PC-3 (cell line): ENCODE data around the gene ZNF326. TPM values are rescaled to one million over a fixed set of nuclear protein-coding genes. Genes with fewer than 3 reads are reported as not detected.

Experiments used
- ATAC-seq: fragments of 200-7000 bp; cut with Tn5 transposase; 2 replicates; pipeline ENCODE4 v1.9.1; 2020; ENCODE audit warnings: mild to moderate bottlenecking, moderate library complexity
- BruUV-seq: library from RNA; stranded (reverse); fragments of 400-500 nt; replicated peaks from 2 replicates; lab custom pipeline; 2021; lab: Mats Ljungman, UMichigan
- CTCF ChIA-PET: fragments of 300-600 bp; sonication (Branson Sonifier 250); formaldehyde crosslinking; loops from one replicate; lab custom pipeline; 2022; ENCODE audit warnings: antibody characterized with exemption; lab: Charles Lee
- POLR2A ChIA-PET: fragments of 300-600 bp; sonication (Branson Sonifier 250); formaldehyde crosslinking; loops from one replicate; lab custom pipeline; 2022; ENCODE audit warnings: antibody characterized with exemption; ENCODE audit not compliant: unreplicated experiment; lab: Charles Lee
- DNase-seq: peaks from one replicate; pipeline ENCODE4 v3.0.0-alpha.2; 2015
- H2AFZ ChIP-seq: fragments of 300-600 bp; sonication (generic); 2 replicates; pipeline ENCODE4 v1.6.0; 2016; ENCODE audit warnings: antibody characterized with exemption, low read length
- H3F3A ChIP-seq: fragments of 300-600 bp; sonication (generic); one replicate; pipeline ENCODE4 v1.6.0; 2017; ENCODE audit warnings: antibody characterized with exemption, low read length, control low read depth, mild to moderate bottlenecking; ENCODE audit not compliant: unreplicated experiment
- H3K27ac ChIP-seq: fragments of 300-600 bp; sonication (generic); 2 replicates; pipeline ENCODE4 v1.5.1; 2016; ENCODE audit warnings: mild to moderate bottlenecking, low read length
- H3K27me3 ChIP-seq: fragments of 300-600 bp; sonication (generic); 2 replicates; pipeline ENCODE4 v1.6.1; 2016; ENCODE audit warnings: low read length, mixed read lengths
- H3K36me3 ChIP-seq: fragments of 300-600 bp; sonication (generic); 2 replicates; pipeline ENCODE4 v1.6.1; 2016; ENCODE audit warnings: low read depth, mixed run types, low read length, mixed read lengths
- H3K4me1 ChIP-seq: fragments of 300-600 bp; sonication (generic); 2 replicates; pipeline ENCODE4 v1.5.1; 2016; ENCODE audit warnings: low read length; ENCODE audit not compliant: insufficient read depth
- H3K4me2 ChIP-seq: fragments of 300-600 bp; sonication (generic); 2 replicates; pipeline ENCODE4 v1.6.0; 2016; ENCODE audit warnings: low read length
- H3K4me3 ChIP-seq: fragments of 300-600 bp; sonication (generic); 2 replicates; pipeline ENCODE4 v1.5.1; 2016; ENCODE audit warnings: mild to moderate bottlenecking, low read length, mixed read lengths
- H3K79me2 ChIP-seq: fragments of 300-600 bp; sonication (generic); 2 replicates; pipeline ENCODE4 v1.6.1; 2017; ENCODE audit warnings: low read length, mixed read lengths
- H3K9ac ChIP-seq: fragments of 300-600 bp; sonication (generic); 2 replicates; pipeline ENCODE4 v1.6.0; 2016; ENCODE audit warnings: mild to moderate bottlenecking, low read length
- H3K9me2 ChIP-seq: fragments of 300-600 bp; sonication (generic); replicated peaks from 2 replicates; pipeline ENCODE4 v1.6.1; 2016; ENCODE audit warnings: mixed run types, low read length, mixed read lengths
- H3K9me3 ChIP-seq: fragments of 300-600 bp; sonication (generic); 2 replicates; pipeline ENCODE4 v1.6.1; 2016; ENCODE audit warnings: low read length, mixed read lengths
- H4K20me1 ChIP-seq: fragments of 300-600 bp; sonication (generic); 2 replicates; pipeline ENCODE4 v1.6.1; 2016; ENCODE audit warnings: low read length, mixed read lengths
- CTCF ChIP-seq: fragments of 300-600 bp; sonication (generic); conservative IDR thresholded peaks from 2 replicates; pipeline ENCODE4 v1.5.1; 2017; ENCODE audit warnings: antibody characterized with exemption, low read depth, mild to moderate bottlenecking, low read length
- EZH2 ChIP-seq: fragments of 300-600 bp; sonication (generic); IDR thresholded peaks from one replicate; pipeline ENCODE4 v1.6.1; 2017; ENCODE audit warnings: antibody characterized with exemption, mild to moderate bottlenecking, low read length; ENCODE audit not compliant: unreplicated experiment
- EZH2phosphoT487 ChIP-seq: fragments of 300-600 bp; sonication (generic); IDR thresholded peaks from 2 replicates; pipeline ENCODE4 v1.6.1; 2018; ENCODE audit warnings: mild to moderate bottlenecking, antibody characterized with exemption, low read length, borderline replicate concordance
- intact Hi-C: fragments of 100-400 bp; cut with micrococcal nuclease; formaldehyde crosslinking; loops from 2 replicates; pipeline ENCODE4 v1.9.0; 2023
- total RNA-seq: library from RNA; depleted of rRNA; stranded (reverse); fragments of >200 nt; gene quantifications from 2 replicates; pipeline ENCODE4 v1.2.3, GENCODE V29; 2014

ZNF326 gene
- total RNA-seq, 1 experiment from 2014 or later, result 7.2 TPM

- peak; percentile 45 for ATAC-seq
- TF ChIP-seq EZH2 (no peak), EZH2phosphoT487 (no peak), CTCF (no peak)
- no peaks in the 10 kb centered on the region for H3K36me3 ChIP-seq
Observed at GRCh38 chr1:89971600-89971999, 23.3 kb upstream of the ZNF326 start.

GRCh38 chr1:89972024-89972423 is 22.9 kb upstream of the ZNF326 start:
- Histone ChIP-seq H3K27me3 (no peaks in the 10 kb centered on the region), H2AFZ (no peak overlapping the region), H3K9ac (no peak overlapping the region), H3K4me2 (no peak overlapping the region), H3K36me3 (no peaks in the 10 kb centered on the region), H4K20me1 (no peaks in the 10 kb centered on the region), H3K4me3 (no peak overlapping the region), H3K27ac (no peak overlapping the region), H3K9me2 (no peaks in the 10 kb centered on the region), H3K79me2 (no peaks in the 10 kb centered on the region), H3F3A (no peaks in the 10 kb centered on the region), H3K9me3 (no peaks in the 10 kb centered on the region), H3K4me1 (peaks cover 24% of the 10 kb centered on the region)
- DNase-seq, result no peak
- POLR2A ChIA-PET, result interaction anchor here (0.6 kb wide), 1 partner anchor 14 kb away, joined by 5 read pairs; no protein-coding TSS in a partner anchor
- TF ChIP-seq CTCF, result no peak
- no peak for TF ChIP-seq EZH2phosphoT487
- TF ChIP-seq EZH2, result no peak
- BruUV-seq, result no TSS peak
- peak; percentile 57; the same call in 1 of the 2 replicates for ATAC-seq
- CTCF ChIA-PET, result no interaction called here
- intact Hi-C loops, result no loop called here

More at GRCh38 chr1:89971600-89971999, 23.3 kb upstream of the ZNF326 start:
- Histone ChIP-seq H3K27me3 (no peaks in the 10 kb centered on the region), H4K20me1 (no peaks in the 10 kb centered on the region), H3K79me2 (no peaks in the 10 kb centered on the region), H3K4me3 (no peak overlapping the region), H3K27ac (no peak overlapping the region), H3F3A (no peaks in the 10 kb centered on the region), H3K4me2 (no peak overlapping the region), H3K9ac (no peak overlapping the region), H3K9me2 (no peaks in the 10 kb centered on the region), H3K9me3 (no peaks in the 10 kb centered on the region), H2AFZ (no peak overlapping the region), H3K4me1 (peaks cover 24% of the 10 kb centered on the region)
- intact Hi-C loops, result no loop called here
- ChIA-PET CTCF (no interaction called here), POLR2A (no interaction called here)
- BruUV-seq, result no TSS peak
- DNase-seq, result peak; percentile 43

DNA sequence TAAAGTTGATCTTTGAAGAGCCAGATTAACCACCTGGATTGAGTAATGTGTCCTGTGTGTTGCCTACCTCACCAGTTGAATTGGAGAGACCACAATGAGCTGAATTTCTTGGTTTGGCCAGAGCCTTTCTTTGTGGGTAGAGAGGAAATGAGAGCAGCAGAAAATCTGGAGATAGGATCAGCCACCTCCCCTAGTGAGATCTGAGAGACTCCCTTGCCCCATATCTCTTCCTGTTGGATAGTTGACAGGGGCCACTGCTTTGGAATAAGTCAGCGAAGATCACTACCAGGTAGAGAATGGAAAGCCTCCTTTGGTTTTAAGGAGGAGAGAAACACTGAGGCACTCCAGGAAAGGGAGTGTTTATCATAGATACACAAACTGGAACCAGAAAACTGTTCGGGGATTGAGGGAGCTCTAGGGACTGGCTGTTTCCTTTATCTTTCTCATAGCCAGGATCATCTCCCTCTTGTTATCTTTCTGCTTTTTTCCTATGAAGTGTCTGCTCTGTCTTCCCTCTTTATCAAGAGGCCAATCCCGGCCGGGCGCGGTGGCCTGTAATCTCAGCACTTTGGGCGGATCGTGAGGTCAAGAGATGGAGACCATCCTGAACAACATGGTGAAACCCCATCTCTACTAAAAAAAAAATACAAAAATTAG is 21.3 kb upstream of the ZNF326 start:
- CTCF ChIA-PET, result no interaction called here
- POLR2A ChIA-PET, result no interaction called here
- H3F3A ChIP-seq, result no peaks in the 10 kb centered on the region
- no peak overlapping the region for H3K4me3 ChIP-seq
- no peak overlapping the region for H2AFZ ChIP-seq
- H3K9me3 ChIP-seq, result no peaks in the 10 kb centered on the region
- no peak overlapping the region for H3K9ac ChIP-seq
- H3K4me2 ChIP-seq, result no peak overlapping the region
- H3K36me3 ChIP-seq, result no peaks in the 10 kb centered on the region
- no peaks in the 10 kb centered on the region for H3K9me2 ChIP-seq
- no peaks in the 10 kb centered on the region for H3K79me2 ChIP-seq
- H3K27ac ChIP-seq, result no peak overlapping the region
- TF ChIP-seq CTCF (no peak), EZH2 (no peak), EZH2phosphoT487 (no peak)
- BruUV-seq, result no TSS peak
- intact Hi-C loops, result no loop called here
- peaks cover 28% of the 10 kb centered on the region for H3K4me1 ChIP-seq
- ATAC-seq (no peak), DNase-seq (no peak)
- H4K20me1 ChIP-seq, result no peaks in the 10 kb centered on the region
- no peaks in the 10 kb centered on the region for H3K27me3 ChIP-seq
